Activated naive CD8-positive, alpha-beta T cell (primary cell): ENCODE measurements around the gene SLC9A9.

ENCODE experiments used
- H3K27ac Mint-ChIP-seq: one replicate; pipeline ENCODE4 v1.8.0; 2021; ENCODE audit warnings: mixed read lengths
- H3K27me3 Mint-ChIP-seq: one replicate; pipeline ENCODE4 v1.8.0; 2021; ENCODE audit warnings: mixed read lengths
- H3K36me3 Mint-ChIP-seq: one replicate; pipeline ENCODE4 v1.8.0; 2021; ENCODE audit warnings: mixed read lengths
- H3K4me1 Mint-ChIP-seq: one replicate; pipeline ENCODE4 v1.8.0; 2021; ENCODE audit warnings: low read depth, mixed read lengths
- H3K4me3 Mint-ChIP-seq: one replicate; pipeline ENCODE4 v1.8.0; 2021; ENCODE audit warnings: mild to moderate bottlenecking, mixed read lengths
- H3K9me3 Mint-ChIP-seq: one replicate; pipeline ENCODE4 v1.8.0; 2021; ENCODE audit warnings: low read depth, mixed read lengths

The SLC9A9 gene

DNA sequence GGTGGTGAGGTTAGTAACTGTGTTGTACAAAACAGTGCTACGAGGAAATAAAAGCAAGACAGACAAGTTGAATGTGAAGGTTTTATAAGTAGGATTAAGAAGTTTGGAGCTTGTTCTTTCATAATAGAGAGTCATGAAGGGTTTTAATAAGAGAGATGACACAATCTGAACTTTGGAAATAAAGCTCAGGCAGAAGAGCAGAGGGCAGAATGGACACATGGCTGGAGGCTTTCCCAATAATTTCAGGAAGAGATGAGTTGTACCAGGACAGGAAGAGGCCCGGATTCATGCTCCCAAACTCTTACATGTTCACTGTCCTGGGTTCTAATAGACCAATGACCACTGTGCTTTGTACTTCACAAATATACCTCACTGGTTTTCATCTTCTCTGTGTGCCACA lies 194.8 kb downstream of the SLC9A9 start:
- H3K4me3 Mint-ChIP-seq, result no peak overlapping the region
- no peak overlapping the region for H3K27ac Mint-ChIP-seq
- H3K36me3 Mint-ChIP-seq, result peaks cover 18% of the 10 kb centered on the region
- H3K9me3 Mint-ChIP-seq, result no peaks in the 10 kb centered on the region
- no peaks in the 10 kb centered on the region for H3K27me3 Mint-ChIP-seq
- H3K4me1 Mint-ChIP-seq, result no peaks in the 10 kb centered on the region

- no peaks in the 10 kb centered on the region for H3K4me1 Mint-ChIP-seq
- H3K4me3 Mint-ChIP-seq, result no peak overlapping the region
- H3K27ac Mint-ChIP-seq, result no peak overlapping the region
- no peaks in the 10 kb centered on the region for H3K27me3 Mint-ChIP-seq
- no peaks in the 10 kb centered on the region for H3K9me3 Mint-ChIP-seq
- peaks cover 18% of the 10 kb centered on the region for H3K36me3 Mint-ChIP-seq
These were observed 196.2 kb downstream of the SLC9A9 start for GRCh38 chr3:143652118-143652517.

GRCh38 chr3:143650827-143651226 lies 197.4 kb downstream of the SLC9A9 start:
- Mint-ChIP-seq H3K27ac (no peak overlapping the region), H3K36me3 (peaks cover 18% of the 10 kb centered on the region), H3K4me3 (no peak overlapping the region), H3K9me3 (no peaks in the 10 kb centered on the region), H3K27me3 (no peaks in the 10 kb centered on the region), H3K4me1 (no peaks in the 10 kb centered on the region)

DNA sequence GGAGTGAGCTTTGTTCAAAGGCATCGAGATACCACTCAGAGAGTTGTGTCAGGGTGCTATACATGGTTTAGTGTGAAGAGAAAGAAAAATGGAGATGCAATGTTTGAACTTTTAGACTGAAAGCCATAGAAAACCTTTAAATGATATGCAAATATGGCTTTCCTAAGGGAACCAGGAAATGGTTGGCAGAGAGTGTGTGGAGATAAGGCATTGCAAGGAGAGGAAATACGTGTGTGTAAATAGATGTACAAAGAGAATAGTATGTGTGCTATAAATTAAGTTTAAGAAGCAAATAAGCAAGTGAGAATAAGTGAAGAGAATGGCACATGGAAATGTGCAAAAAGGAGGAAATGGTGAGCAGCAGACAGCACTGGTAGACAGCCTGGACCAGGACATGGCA lies 198.1 kb downstream of the SLC9A9 start:
- no peaks in the 10 kb centered on the region for H3K27me3 Mint-ChIP-seq
- no peak overlapping the region for H3K4me3 Mint-ChIP-seq
- no peak overlapping the region for H3K27ac Mint-ChIP-seq
- no peaks in the 10 kb centered on the region for H3K9me3 Mint-ChIP-seq
- no peaks in the 10 kb centered on the region for H3K4me1 Mint-ChIP-seq
- H3K36me3 Mint-ChIP-seq, result peaks cover 18% of the 10 kb centered on the region

DNA sequence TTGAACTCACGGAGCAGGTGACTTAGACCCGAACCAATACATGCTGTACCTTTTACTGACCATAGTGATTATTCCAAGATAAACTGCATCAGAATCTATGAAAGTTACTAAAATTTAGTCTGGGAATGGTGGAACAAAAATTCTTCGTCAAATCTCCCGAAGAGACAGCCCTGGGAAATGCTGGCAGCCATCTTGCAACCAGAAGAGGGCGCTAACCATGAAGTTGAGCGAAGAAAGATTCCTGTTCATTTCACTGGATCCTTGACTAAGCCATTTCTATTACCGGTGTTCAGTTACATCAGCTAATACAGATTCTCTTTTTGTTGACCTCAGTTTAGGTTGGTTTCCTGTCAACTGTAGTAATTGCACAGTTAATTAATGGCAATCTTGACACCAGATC lies 199.6 kb downstream of the SLC9A9 start:
- H3K9me3 Mint-ChIP-seq, result no peaks in the 10 kb centered on the region
- H3K27ac Mint-ChIP-seq, result no peak overlapping the region
- no peak overlapping the region for H3K4me3 Mint-ChIP-seq
- H3K4me1 Mint-ChIP-seq, result no peaks in the 10 kb centered on the region
- peaks cover 18% of the 10 kb centered on the region for H3K36me3 Mint-ChIP-seq
- H3K27me3 Mint-ChIP-seq, result no peaks in the 10 kb centered on the region

DNA sequence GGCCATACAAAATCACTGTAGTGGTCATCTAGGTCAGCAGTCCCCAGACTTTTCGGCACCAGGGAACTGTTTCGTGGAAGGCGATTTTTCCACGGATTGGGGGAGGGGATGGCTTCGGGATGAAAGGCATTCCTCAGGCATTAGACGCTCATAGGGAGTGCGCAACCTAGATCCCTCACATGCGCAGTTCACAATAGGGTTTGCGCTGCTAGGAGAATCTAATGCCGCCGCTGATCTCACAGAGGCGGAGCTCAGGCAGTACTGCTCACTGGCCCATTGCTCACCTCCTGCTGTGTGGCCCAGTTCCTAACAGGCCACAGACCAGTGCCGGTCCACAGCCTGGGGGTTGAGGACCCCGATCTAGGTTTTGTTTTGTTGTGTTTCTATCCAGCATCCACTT lies 200.1 kb downstream of the SLC9A9 start:
- Mint-ChIP-seq H3K27me3 (no peaks in the 10 kb centered on the region), H3K36me3 (peaks cover 18% of the 10 kb centered on the region), H3K27ac (no peak overlapping the region), H3K4me3 (no peak overlapping the region), H3K4me1 (no peaks in the 10 kb centered on the region), H3K9me3 (no peaks in the 10 kb centered on the region)

DNA sequence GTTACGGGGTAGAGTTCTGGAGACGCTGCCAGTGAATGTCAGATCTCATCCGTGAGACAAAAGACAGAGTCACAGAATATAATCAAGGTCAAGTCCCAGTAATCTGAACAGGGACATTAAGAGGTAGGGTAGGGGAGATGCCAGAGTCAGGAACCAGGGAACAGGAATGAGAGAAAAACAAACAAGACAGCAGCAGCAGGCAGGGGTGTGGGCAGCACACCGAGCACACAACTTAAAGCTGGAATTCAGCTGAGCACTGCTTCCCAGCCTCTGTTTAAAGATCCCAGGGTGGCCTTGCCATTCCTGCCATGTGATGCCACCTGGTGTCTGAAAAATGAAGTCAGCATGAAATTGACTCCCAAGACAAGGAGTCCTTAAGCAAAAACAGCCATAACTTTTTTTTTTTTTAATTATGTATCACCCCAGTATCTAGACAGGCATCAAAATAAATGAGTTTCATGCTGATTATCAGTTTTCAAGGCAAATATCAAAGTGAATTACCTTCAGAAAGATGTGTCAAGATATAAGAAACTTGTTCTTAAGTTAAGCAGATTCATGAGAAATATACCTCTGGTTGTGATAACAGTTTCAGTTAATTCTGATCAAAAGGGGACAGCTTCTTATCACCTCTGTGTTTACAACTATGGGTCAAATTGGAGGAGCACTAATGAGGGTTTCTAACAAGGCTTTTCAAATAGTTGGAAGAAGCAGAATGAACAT lies 203.7 kb downstream of the SLC9A9 start:
- peaks cover 3% of the 10 kb centered on the region for H3K9me3 Mint-ChIP-seq
- H3K27ac Mint-ChIP-seq, result no peak overlapping the region
- no peaks in the 10 kb centered on the region for H3K4me1 Mint-ChIP-seq
- H3K36me3 Mint-ChIP-seq, result peaks cover 7% of the 10 kb centered on the region
- no peak overlapping the region for H3K4me3 Mint-ChIP-seq
- no peaks in the 10 kb centered on the region for H3K27me3 Mint-ChIP-seq

GRCh38 chr3:143643905-143644304 lies 204.4 kb downstream of the SLC9A9 start:
- no peak overlapping the region for H3K27ac Mint-ChIP-seq
- H3K4me3 Mint-ChIP-seq, result no peak overlapping the region
- H3K27me3 Mint-ChIP-seq, result no peaks in the 10 kb centered on the region
- H3K4me1 Mint-ChIP-seq, result no peaks in the 10 kb centered on the region
- peaks cover 12% of the 10 kb centered on the region for H3K36me3 Mint-ChIP-seq
- peaks cover 7% of the 10 kb centered on the region for H3K9me3 Mint-ChIP-seq

DNA sequence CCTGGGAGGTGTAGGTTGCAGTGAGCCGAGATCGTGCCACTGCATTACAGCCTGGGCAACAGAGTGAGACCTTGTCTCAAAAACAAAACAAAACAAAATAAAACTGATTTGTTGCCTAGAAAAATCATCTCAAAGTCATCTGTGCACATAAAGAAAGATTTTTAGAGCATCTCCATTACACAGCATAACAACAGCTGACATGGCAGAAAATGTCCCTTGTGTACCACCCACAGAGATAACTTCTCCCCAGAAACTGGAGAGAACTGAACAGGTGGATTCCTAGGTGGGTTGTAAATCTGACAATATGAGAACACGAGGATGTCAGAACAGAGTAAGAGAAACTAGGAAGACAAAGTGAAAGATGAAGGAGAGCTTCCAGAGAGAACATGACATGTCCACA lies 207.5 kb downstream of the SLC9A9 start:
- H3K27me3 Mint-ChIP-seq, result no peaks in the 10 kb centered on the region
- H3K36me3 Mint-ChIP-seq, result peaks cover 15% of the 10 kb centered on the region
- H3K4me3 Mint-ChIP-seq, result no peak overlapping the region
- no peaks in the 10 kb centered on the region for H3K4me1 Mint-ChIP-seq
- peaks cover 11% of the 10 kb centered on the region for H3K9me3 Mint-ChIP-seq
- H3K27ac Mint-ChIP-seq, result no peak overlapping the region

- Mint-ChIP-seq H3K9me3 (peaks cover 11% of the 10 kb centered on the region), H3K4me3 (no peak overlapping the region), H3K27ac (no peak overlapping the region), H3K27me3 (no peaks in the 10 kb centered on the region), H3K36me3 (peaks cover 17% of the 10 kb centered on the region), H3K4me1 (no peaks in the 10 kb centered on the region)
These were observed 211.1 kb downstream of the SLC9A9 start for GRCh38 chr3:143637133-143637532.

- Mint-ChIP-seq H3K4me3 (no peak overlapping the region), H3K27me3 (no peaks in the 10 kb centered on the region), H3K4me1 (no peaks in the 10 kb centered on the region), H3K27ac (no peak overlapping the region), H3K36me3 (peaks cover 10% of the 10 kb centered on the region), H3K9me3 (peaks cover 8% of the 10 kb centered on the region)
These were observed 213.3 kb downstream of the SLC9A9 start for GRCh38 chr3:143634991-143635390.

- Mint-ChIP-seq H3K27ac (no peak overlapping the region), H3K27me3 (no peaks in the 10 kb centered on the region), H3K4me1 (no peaks in the 10 kb centered on the region), H3K4me3 (no peak overlapping the region), H3K9me3 (peaks cover 8% of the 10 kb centered on the region), H3K36me3 (peaks cover 10% of the 10 kb centered on the region)
These were observed 213.8 kb downstream of the SLC9A9 start for GRCh38 chr3:143634427-143634826.

- Mint-ChIP-seq H3K36me3 (peaks cover 5% of the 10 kb centered on the region), H3K4me1 (no peaks in the 10 kb centered on the region), H3K4me3 (no peak overlapping the region)
These were observed 214.5 kb downstream of the SLC9A9 start for GRCh38 chr3:143633816-143634215.

DNA sequence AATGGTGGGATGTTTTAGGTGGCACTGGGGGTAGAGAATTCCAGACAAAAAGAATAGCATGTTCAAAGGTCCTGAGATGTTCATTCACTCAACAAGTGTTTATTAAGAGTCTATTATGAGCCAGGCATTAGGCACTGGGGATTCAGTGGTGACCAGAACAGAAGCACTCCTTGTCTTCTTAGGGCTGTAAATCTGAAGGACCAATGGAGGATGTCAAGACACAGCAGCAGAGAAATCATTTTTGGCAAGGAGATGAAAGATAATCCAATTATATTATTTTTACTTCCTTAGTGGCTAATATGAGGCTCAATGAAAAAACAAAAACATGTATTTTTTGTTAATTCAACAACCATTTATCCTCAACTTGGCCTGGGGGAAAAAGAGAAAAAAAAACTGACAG lies 218.5 kb downstream of the SLC9A9 start:
- no peaks in the 10 kb centered on the region for H3K27me3 Mint-ChIP-seq
- H3K4me1 Mint-ChIP-seq, result no peaks in the 10 kb centered on the region
- no peak overlapping the region for H3K4me3 Mint-ChIP-seq

More at GRCh38 chr3:143633816-143634215, 214.5 kb downstream of the SLC9A9 start:
- peaks cover 4% of the 10 kb centered on the region for H3K9me3 Mint-ChIP-seq
- no peak overlapping the region for H3K27ac Mint-ChIP-seq
- no peaks in the 10 kb centered on the region for H3K27me3 Mint-ChIP-seq

DNA sequence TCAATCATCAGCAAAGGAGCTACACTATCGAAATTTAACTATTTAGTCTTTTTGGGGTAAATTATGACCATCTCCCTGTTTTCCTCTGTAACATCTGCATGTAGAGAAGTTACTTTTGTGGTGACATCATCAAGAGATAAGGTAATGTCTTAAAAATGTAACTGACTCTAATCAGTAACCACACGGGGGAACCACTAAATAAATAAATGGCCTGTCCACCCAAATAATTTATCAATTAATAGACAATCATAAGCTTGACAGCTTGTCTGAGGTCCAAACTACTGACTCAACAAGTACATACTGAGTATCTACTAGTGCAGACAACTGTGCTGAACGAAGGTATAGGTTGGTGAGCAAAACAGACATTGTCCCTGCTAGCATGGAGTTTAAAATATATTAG lies 219.3 kb downstream of the SLC9A9 start:
- Mint-ChIP-seq H3K27me3 (no peaks in the 10 kb centered on the region), H3K4me3 (no peak overlapping the region), H3K27ac (no peak overlapping the region), H3K36me3 (peaks cover 6% of the 10 kb centered on the region), H3K9me3 (no peaks in the 10 kb centered on the region), H3K4me1 (no peaks in the 10 kb centered on the region)

More for the DNA sequence above, 218.5 kb downstream of the SLC9A9 start:
- Mint-ChIP-seq H3K27ac (no peak overlapping the region), H3K9me3 (no peaks in the 10 kb centered on the region), H3K36me3 (peaks cover 6% of the 10 kb centered on the region)

DNA sequence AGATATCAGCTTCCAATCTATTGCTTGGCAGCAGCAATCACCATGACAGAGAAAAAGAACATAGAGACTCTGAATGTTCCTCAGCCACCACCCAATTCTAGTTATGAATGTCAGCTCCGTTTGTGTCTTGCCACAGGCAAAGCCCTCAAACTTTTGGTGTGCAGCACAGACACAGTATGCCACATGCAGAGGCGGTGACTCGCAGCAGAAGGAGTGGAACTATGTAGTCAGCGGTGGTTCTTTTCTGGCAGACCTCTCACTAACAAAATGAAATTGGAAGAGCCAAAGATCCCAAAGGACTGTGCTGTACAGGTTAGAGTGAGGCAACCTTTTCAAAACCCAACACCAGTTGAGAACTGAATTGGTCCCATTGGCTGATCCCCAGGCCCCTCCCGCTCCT lies 220.9 kb downstream of the SLC9A9 start:
- H3K27me3 Mint-ChIP-seq, result no peaks in the 10 kb centered on the region
- no peaks in the 10 kb centered on the region for H3K4me1 Mint-ChIP-seq
- H3K27ac Mint-ChIP-seq, result no peak overlapping the region
- no peaks in the 10 kb centered on the region for H3K9me3 Mint-ChIP-seq
- H3K4me3 Mint-ChIP-seq, result no peak overlapping the region
- H3K36me3 Mint-ChIP-seq, result peaks cover 6% of the 10 kb centered on the region
